T-helper 17 cell (primary cell): ENCODE data around the gene ATG16L1. TPM values are rescaled to one million over a fixed set of nuclear protein-coding genes. Genes with fewer than 3 reads are reported as not detected.
A peak's percentile ranks its signal among the peaks of the same experiment; 100 is the strongest.

Experiments
- ATAC-seq: fragments of 150-1000 bp; cut with Tn5 transposase; 2 replicates; pipeline ENCODE4 v1.10.0; 2021; ENCODE audit warnings: mild to moderate bottlenecking, moderate library complexity
- DNase-seq, 3 donors: peaks; one replicate each; pipeline versions ENCODE4 v3.0.0 to v3.0.0-alpha.2; 2020 to 2021
- H3K9me3 ChIP-seq: one replicate; pipeline ENCODE4 v1.7.0; 2013; ENCODE audit warnings: low read length, mild to moderate bottlenecking; ENCODE audit not compliant: control insufficient read depth, poor library complexity, severe bottlenecking
- H3K27ac Mint-ChIP-seq: one replicate; pipeline ENCODE4 v1.8.0; 2022; ENCODE audit warnings: mild to moderate bottlenecking, moderate library complexity, mixed read lengths
- H3K27me3 Mint-ChIP-seq: one replicate; pipeline ENCODE4 v1.8.0; 2022; ENCODE audit warnings: mixed read lengths
- H3K36me3 Mint-ChIP-seq: one replicate; pipeline ENCODE4 v1.8.0; 2022; ENCODE audit warnings: low read depth, mixed read lengths
- H3K4me1 Mint-ChIP-seq: one replicate; pipeline ENCODE4 v1.8.0; 2022; ENCODE audit warnings: mild to moderate bottlenecking, mixed read lengths
- H3K4me3 Mint-ChIP-seq: one replicate; pipeline ENCODE4 v1.8.0; 2022; ENCODE audit warnings: mild to moderate bottlenecking, moderate library complexity, mixed read lengths
- total RNA-seq, 4 donors: library from RNA in 2 of 4; stranded (reverse) in 2 of 4; gene quantifications; one replicate each; pipeline ENCODE4 v1.2.3 and lab custom pipeline; 2022 to 2026

Gene ATG16L1
- total RNA-seq, 2 donors from 2014 or later: 87.3 to 115 TPM

- H3K4me3 Mint-ChIP-seq: no peak overlapping the region
- no peaks in the 10 kb centered on the region for H3K4me1 Mint-ChIP-seq
- H3K27me3 Mint-ChIP-seq: no peaks in the 10 kb centered on the region
- DNase-seq (no peak), ATAC-seq (no peak)
- peak overlapping the region; percentile 8 for H3K27ac Mint-ChIP-seq
- H3K36me3 Mint-ChIP-seq: no peaks in the 10 kb centered on the region
- no peaks in the 10 kb centered on the region for H3K9me3 ChIP-seq
Observed at GRCh38 chr2:233217892-233218377, 33.5 kb upstream of the ATG16L1 start.

GRCh38 chr2:233218836-233219235 is 32.6 kb upstream of the ATG16L1 start:
- Mint-ChIP-seq H3K36me3 (no peaks in the 10 kb centered on the region), H3K27me3 (no peaks in the 10 kb centered on the region), H3K27ac (peak overlapping the region; percentile 8), H3K4me1 (no peaks in the 10 kb centered on the region), H3K4me3 (no peak overlapping the region)
- DNase-seq (no peak), ATAC-seq (no peak)
- H3K9me3 ChIP-seq: no peaks in the 10 kb centered on the region

- ATAC-seq (no peak), DNase-seq (no peak)
- no peaks in the 10 kb centered on the region for H3K9me3 ChIP-seq
- Mint-ChIP-seq H3K36me3 (no peaks in the 10 kb centered on the region), H3K27me3 (no peaks in the 10 kb centered on the region), H3K4me1 (no peaks in the 10 kb centered on the region), H3K27ac (no peak overlapping the region), H3K4me3 (no peak overlapping the region)
Observed at GRCh38 chr2:233219848-233220247, 31.6 kb upstream of the ATG16L1 start.

DNA sequence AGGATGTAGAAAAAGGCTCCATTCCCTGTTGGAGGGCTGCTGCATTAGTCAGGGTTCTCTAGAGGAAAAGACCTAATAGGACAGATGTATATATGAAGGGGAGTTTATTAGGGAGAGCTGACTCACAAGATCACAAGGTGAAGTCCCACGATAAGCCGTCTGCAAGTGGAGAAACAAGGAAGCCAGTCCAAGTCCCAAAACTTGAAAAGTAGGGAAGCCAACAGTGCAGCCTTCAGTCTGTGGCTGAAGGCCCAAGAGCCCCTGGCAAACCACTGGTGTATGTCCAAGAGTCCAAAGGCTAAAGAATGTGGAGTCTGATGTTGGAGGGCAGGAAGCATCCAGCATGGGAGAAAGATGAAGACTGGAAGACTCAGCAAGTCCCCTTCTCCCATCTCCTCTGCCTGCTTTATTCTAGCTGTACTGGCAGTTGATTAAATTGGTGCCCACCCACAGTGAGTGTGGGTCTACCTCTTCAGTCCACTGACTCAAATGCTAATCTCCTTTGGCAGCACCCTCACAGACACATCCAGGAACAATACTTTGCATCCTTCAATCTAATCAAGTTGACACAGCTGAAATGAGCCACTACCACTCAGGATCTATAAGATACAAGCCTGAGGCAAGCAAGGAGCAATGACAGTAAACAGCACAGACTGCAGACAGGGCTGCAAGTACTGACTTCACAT is 30.0 kb upstream of the ATG16L1 start:
- no peaks in the 10 kb centered on the region for H3K4me1 Mint-ChIP-seq
- no peaks in the 10 kb centered on the region for H3K9me3 ChIP-seq
- DNase-seq: no peak
- H3K4me3 Mint-ChIP-seq: no peak overlapping the region
- H3K27ac Mint-ChIP-seq: peak overlapping the region; percentile 12
- H3K36me3 Mint-ChIP-seq: no peaks in the 10 kb centered on the region
- no peaks in the 10 kb centered on the region for H3K27me3 Mint-ChIP-seq
- no peak for ATAC-seq

GRCh38 chr2:233223059-233223894 is 28.2 kb upstream of the ATG16L1 start:
- Mint-ChIP-seq H3K27ac (no peak overlapping the region), H3K36me3 (no peaks in the 10 kb centered on the region), H3K4me3 (no peak overlapping the region), H3K27me3 (no peaks in the 10 kb centered on the region), H3K4me1 (peaks cover 2% of the 10 kb centered on the region)
- DNase-seq (no peak), ATAC-seq (no peak)
- no peaks in the 10 kb centered on the region for H3K9me3 ChIP-seq

DNA sequence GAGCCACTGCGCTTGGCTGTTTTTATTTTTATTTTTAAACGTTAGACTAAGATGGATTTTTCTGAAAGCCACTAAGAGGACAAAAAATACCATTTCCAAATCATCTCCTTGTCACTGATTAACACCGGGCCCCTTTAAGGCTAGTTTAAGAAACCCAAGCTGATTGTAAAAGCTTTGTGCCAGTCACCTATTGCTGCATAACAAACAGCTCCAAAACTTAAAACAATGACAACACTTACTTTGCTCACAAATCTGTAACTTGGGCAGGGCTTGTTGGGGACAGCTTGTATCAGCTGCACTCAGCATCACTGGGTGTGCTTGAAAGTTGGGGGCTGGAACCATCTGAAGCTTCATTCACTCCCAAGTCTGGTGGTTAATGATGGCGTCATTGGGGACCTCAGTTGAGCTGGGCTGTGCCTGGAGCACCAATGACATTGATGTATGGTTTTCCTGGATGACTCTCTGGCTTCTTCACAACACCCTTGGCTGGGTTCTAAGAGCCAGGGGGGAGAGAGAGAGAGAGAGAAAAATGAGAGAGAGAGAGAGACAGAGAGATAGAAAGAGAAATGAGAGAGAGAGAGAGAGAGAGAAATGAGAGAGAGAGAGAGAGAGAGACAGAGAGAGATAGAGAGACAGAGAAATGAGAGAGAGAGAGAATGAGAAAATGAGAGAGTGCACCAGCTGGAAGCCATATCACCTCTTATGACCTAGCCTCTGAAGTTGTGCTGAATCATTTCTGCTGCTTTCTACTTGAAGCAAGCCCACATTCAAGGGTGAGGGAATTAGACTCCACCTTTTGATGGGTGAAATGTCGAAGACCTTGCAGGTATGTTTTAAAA is 26.0 kb upstream of the ATG16L1 start:
- H3K27me3 Mint-ChIP-seq: no peaks in the 10 kb centered on the region
- H3K36me3 Mint-ChIP-seq: no peaks in the 10 kb centered on the region
- ATAC-seq: no peak
- H3K4me1 Mint-ChIP-seq: peaks cover 6% of the 10 kb centered on the region
- DNase-seq: no peak
- H3K9me3 ChIP-seq: no peaks in the 10 kb centered on the region
- no peak overlapping the region for H3K4me3 Mint-ChIP-seq
- peak overlapping the region; percentile 14 for H3K27ac Mint-ChIP-seq

- H3K36me3 Mint-ChIP-seq: no peaks in the 10 kb centered on the region
- no peaks in the 10 kb centered on the region for H3K9me3 ChIP-seq
- peaks cover 13% of the 10 kb centered on the region for H3K4me1 Mint-ChIP-seq
- no peak overlapping the region for H3K4me3 Mint-ChIP-seq
- DNase-seq (no peak), ATAC-seq (no peak)
- H3K27ac Mint-ChIP-seq: no peak overlapping the region
- no peaks in the 10 kb centered on the region for H3K27me3 Mint-ChIP-seq
Observed at GRCh38 chr2:233226511-233227031, 24.9 kb upstream of the ATG16L1 start.

GRCh38 chr2:233227346-233227978 is 24.0 kb upstream of the ATG16L1 start:
- DNase-seq: no peak

GRCh38 chr2:233228376-233228775 is 23.1 kb upstream of the ATG16L1 start:
- no peak overlapping the region for H3K4me3 Mint-ChIP-seq
- H3K4me1 Mint-ChIP-seq: peaks cover 13% of the 10 kb centered on the region
- DNase-seq (no peak), ATAC-seq (no peak)
- H3K27me3 Mint-ChIP-seq: no peaks in the 10 kb centered on the region
- H3K27ac Mint-ChIP-seq: no peak overlapping the region
- H3K9me3 ChIP-seq: no peaks in the 10 kb centered on the region
- no peaks in the 10 kb centered on the region for H3K36me3 Mint-ChIP-seq

More at GRCh38 chr2:233227346-233227978, 24.0 kb upstream of the ATG16L1 start:
- no peaks in the 10 kb centered on the region for H3K36me3 Mint-ChIP-seq
- no peak overlapping the region for H3K4me3 Mint-ChIP-seq
- no peak overlapping the region for H3K27ac Mint-ChIP-seq
- ATAC-seq: no peak
- no peaks in the 10 kb centered on the region for H3K9me3 ChIP-seq
- peaks cover 13% of the 10 kb centered on the region for H3K4me1 Mint-ChIP-seq
- H3K27me3 Mint-ChIP-seq: no peaks in the 10 kb centered on the region

DNA sequence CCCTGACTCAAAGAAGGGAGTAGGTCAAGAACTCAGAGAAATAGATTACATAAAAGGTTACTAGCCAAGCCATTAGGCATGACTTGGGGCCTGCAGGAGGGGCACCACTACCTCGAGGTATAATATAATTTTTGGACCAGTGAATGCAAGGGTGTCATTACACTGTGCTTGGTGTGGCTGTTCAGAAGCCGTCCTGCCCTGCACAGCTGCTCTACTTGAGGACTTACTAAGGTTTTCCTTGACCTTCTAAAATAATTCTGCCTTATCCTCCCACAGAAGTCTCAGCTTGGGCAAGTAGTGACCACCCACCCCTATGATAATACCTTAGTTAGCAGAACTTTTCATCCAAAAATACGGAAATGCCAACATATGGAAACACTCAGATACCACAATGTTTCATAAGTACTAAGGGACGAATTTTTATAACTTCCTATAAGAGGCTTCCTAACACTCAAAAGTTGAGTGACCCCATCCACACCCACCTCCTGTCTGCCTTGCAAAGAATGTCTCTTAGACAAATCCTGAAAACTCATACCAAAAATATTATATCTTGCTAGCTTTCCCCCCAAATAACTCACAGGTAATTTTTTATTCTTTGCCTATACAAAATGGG is 17.7 kb upstream of the ATG16L1 start:
- no peak for DNase-seq

GRCh38 chr2:233234264-233234663 is 17.2 kb upstream of the ATG16L1 start:
- Mint-ChIP-seq H3K4me1 (peaks cover 36% of the 10 kb centered on the region), H3K36me3 (peaks cover 3% of the 10 kb centered on the region), H3K27me3 (no peaks in the 10 kb centered on the region), H3K4me3 (no peak overlapping the region), H3K27ac (peak overlapping the region; percentile 27)
- DNase-seq (no peak), ATAC-seq (peak; percentile 49)
- H3K9me3 ChIP-seq: no peaks in the 10 kb centered on the region

More for the DNA sequence above, 17.7 kb upstream of the ATG16L1 start:
- Mint-ChIP-seq H3K27me3 (no peaks in the 10 kb centered on the region), H3K4me1 (peaks cover 31% of the 10 kb centered on the region), H3K4me3 (no peak overlapping the region), H3K27ac (peak overlapping the region; percentile 27), H3K36me3 (peaks cover 3% of the 10 kb centered on the region)
- no peak for ATAC-seq
- no peaks in the 10 kb centered on the region for H3K9me3 ChIP-seq

GRCh38 chr2:233234996-233235395 is 16.5 kb upstream of the ATG16L1 start:
- peaks cover 40% of the 10 kb centered on the region for H3K4me1 Mint-ChIP-seq
- no peaks in the 10 kb centered on the region for H3K27me3 Mint-ChIP-seq
- DNase-seq (no peak), ATAC-seq (no peak)
- H3K36me3 Mint-ChIP-seq: peaks cover 3% of the 10 kb centered on the region
- no peak overlapping the region for H3K4me3 Mint-ChIP-seq
- no peaks in the 10 kb centered on the region for H3K9me3 ChIP-seq
- H3K27ac Mint-ChIP-seq: peak overlapping the region; percentile 27
